HEK293 (cell line): Measurements from ENCODE around the gene HOXD12.
A peak's percentile ranks its signal among the peaks of the same experiment; 100 is the strongest.

Source experiments
- INSM2 ChIP-seq: fragments of 450-650 bp; formaldehyde crosslinking; IDR thresholded peaks from 2 replicates; pipeline ENCODE4 v1.5.1; 2016; ENCODE audit warnings: missing biosample characterization, missing genetic modification characterization
- MYNN ChIP-seq: fragments of 450-650 bp; formaldehyde crosslinking; IDR thresholded peaks from 2 replicates; pipeline ENCODE4 v1.5.1; 2016; ENCODE audit warnings: missing biosample characterization, missing genetic modification characterization, borderline replicate concordance
- REPIN1 ChIP-seq: fragments of 450-650 bp; formaldehyde crosslinking; IDR thresholded peaks from 2 replicates; pipeline ENCODE4 v1.5.1; 2017; ENCODE audit warnings: missing biosample characterization, missing genetic modification characterization, low read depth
- SALL2 ChIP-seq: fragments of 450-650 bp; formaldehyde crosslinking; IDR thresholded peaks from 2 replicates; pipeline ENCODE4 v1.5.0; 2017; ENCODE audit warnings: missing biosample characterization, mild to moderate bottlenecking, missing genetic modification characterization, borderline replicate concordance
- SP3 ChIP-seq: fragments of 450-650 bp; formaldehyde crosslinking; IDR thresholded peaks from 2 replicates; pipeline ENCODE4 v1.5.1; 2016; ENCODE audit warnings: missing biosample characterization, missing genetic modification characterization
- TRIM28 ChIP-seq: IDR thresholded peaks from 2 replicates; pipeline ENCODE4 v1.6.1; 2011; ENCODE audit warnings: low read length, control low read depth, borderline replicate concordance
- TSHZ1 ChIP-seq: fragments of 450-650 bp; formaldehyde crosslinking; IDR thresholded peaks from 2 replicates; pipeline ENCODE4 v1.5.1; 2016; ENCODE audit warnings: missing biosample characterization, missing genetic modification characterization, borderline replicate concordance
- ZBTB11 ChIP-seq: fragments of 450-650 bp; formaldehyde crosslinking; conservative IDR thresholded peaks from 2 replicates; pipeline ENCODE4 v1.5.1; 2016; ENCODE audit warnings: low read depth, missing biosample characterization, missing genetic modification characterization
- ZBTB17 ChIP-seq: fragments of 450-650 bp; formaldehyde crosslinking; IDR thresholded peaks from 2 replicates; pipeline ENCODE4 v1.5.1; 2016; ENCODE audit warnings: missing biosample characterization, missing genetic modification characterization
- ZBTB49 ChIP-seq: fragments of 450-650 bp; formaldehyde crosslinking; IDR thresholded peaks from 2 replicates; pipeline ENCODE4 v1.5.1; 2016; ENCODE audit warnings: missing biosample characterization, missing genetic modification characterization, low read depth
- ZBTB6 ChIP-seq: fragments of 450-650 bp; formaldehyde crosslinking; IDR thresholded peaks from 2 replicates; pipeline ENCODE4 v1.5.1; 2017; ENCODE audit warnings: missing biosample characterization, missing genetic modification characterization
- ZFP69B ChIP-seq: fragments of 450-650 bp; formaldehyde crosslinking; IDR thresholded peaks from 2 replicates; pipeline ENCODE4 v1.5.1; 2016; ENCODE audit warnings: missing biosample characterization, missing genetic modification characterization
- ZNF19 ChIP-seq: fragments of 450-650 bp; formaldehyde crosslinking; IDR thresholded peaks from 2 replicates; pipeline ENCODE4; 2016; ENCODE audit warnings: missing biosample characterization, missing genetic modification characterization, low read depth
- ZNF211 ChIP-seq: fragments of 450-650 bp; formaldehyde crosslinking; IDR thresholded peaks from 2 replicates; pipeline ENCODE4 v1.5.1; 2016; ENCODE audit warnings: low read depth, missing biosample characterization, missing genetic modification characterization
- ZNF23 ChIP-seq: fragments of 450-650 bp; formaldehyde crosslinking; IDR thresholded peaks from 2 replicates; pipeline ENCODE4 v1.5.1; 2016; ENCODE audit warnings: missing biosample characterization, missing genetic modification characterization, borderline replicate concordance
- ZNF398 ChIP-seq: fragments of 450-650 bp; formaldehyde crosslinking; IDR thresholded peaks from 2 replicates; pipeline ENCODE4 v1.5.1; 2017; ENCODE audit warnings: missing biosample characterization, missing genetic modification characterization
- ZNF48 ChIP-seq: fragments of 450-650 bp; formaldehyde crosslinking; IDR thresholded peaks from 2 replicates; pipeline ENCODE4 v1.5.1; 2016; ENCODE audit warnings: missing biosample characterization, missing genetic modification characterization
- ZNF514 ChIP-seq: fragments of 450-650 bp; formaldehyde crosslinking; IDR thresholded peaks from 2 replicates; pipeline ENCODE4 v1.5.1; 2016; ENCODE audit warnings: missing biosample characterization, missing genetic modification characterization
- ZNF558 ChIP-seq: fragments of 450-650 bp; formaldehyde crosslinking; IDR thresholded peaks from 2 replicates; pipeline ENCODE4 v1.5.1; 2016; ENCODE audit warnings: missing biosample characterization, missing genetic modification characterization
- ZNF560 ChIP-seq: fragments of 450-650 bp; formaldehyde crosslinking; IDR thresholded peaks from 2 replicates; pipeline ENCODE4 v1.5.1; 2017; ENCODE audit warnings: missing biosample characterization, missing genetic modification characterization, borderline replicate concordance
- ZNF664 ChIP-seq: fragments of 450-650 bp; formaldehyde crosslinking; IDR thresholded peaks from 2 replicates; pipeline ENCODE4 v1.5.1; 2016; ENCODE audit warnings: missing biosample characterization, missing genetic modification characterization
- ZNF701 ChIP-seq: fragments of 450-650 bp; formaldehyde crosslinking; IDR thresholded peaks from 2 replicates; pipeline ENCODE4 v1.5.1; 2016; ENCODE audit warnings: missing biosample characterization, missing genetic modification characterization
- ZNF707 ChIP-seq: fragments of 450-650 bp; formaldehyde crosslinking; IDR thresholded peaks from 2 replicates; pipeline ENCODE4 v1.5.1; 2016; ENCODE audit warnings: missing biosample characterization, missing genetic modification characterization
- ZNF747 ChIP-seq: fragments of 450-650 bp; formaldehyde crosslinking; IDR thresholded peaks from 2 replicates; pipeline ENCODE4 v1.5.1; 2016; ENCODE audit warnings: missing biosample characterization, missing genetic modification characterization
- ZNF837 ChIP-seq: fragments of 450-650 bp; formaldehyde crosslinking; IDR thresholded peaks from 2 replicates; pipeline ENCODE4 v1.5.1; 2016; ENCODE audit warnings: missing biosample characterization, missing genetic modification characterization
- ZSCAN16 ChIP-seq: fragments of 450-650 bp; formaldehyde crosslinking; IDR thresholded peaks from 2 replicates; pipeline ENCODE4 v1.5.1; 2016; ENCODE audit warnings: missing biosample characterization, missing genetic modification characterization

The HOXD12 gene

GRCh38 chr2:176104316-176105077, 4.9 kb downstream of the HOXD12 start (continued):
- TF ChIP-seq TSHZ1 (tag by site-specific recombination) = peak; percentile 26; the same call in 1 of the 2 replicates
- TF ChIP-seq ZFP69B (tag by site-specific recombination) = no peak
- no peak for TF ChIP-seq ZNF398 (tag by site-specific recombination)
- no peak for TF ChIP-seq ZNF664 (tag by site-specific recombination)
- no peak for TF ChIP-seq SALL2 (tag by site-specific recombination)
- TF ChIP-seq ZBTB17 = no peak; the same call in 1 of the 2 replicates
- TF ChIP-seq INSM2 (tag by site-specific recombination) = no peak
- no peak for TF ChIP-seq REPIN1 (tag by site-specific recombination)
- no peak for TF ChIP-seq ZNF747 (tag by site-specific recombination)
- TF ChIP-seq ZBTB6 = no peak
- TF ChIP-seq TRIM28 = no peak
- no peak for TF ChIP-seq ZNF560
- TF ChIP-seq ZNF837 = no peak
- no peak; the same call in 1 of the 2 replicates for TF ChIP-seq ZSCAN16 (tag by site-specific recombination)
- no peak for TF ChIP-seq ZNF514
- no peak for TF ChIP-seq ZNF701 (tag by site-specific recombination)
- no peak for TF ChIP-seq ZNF19 (tag by site-specific recombination)
- no peak for TF ChIP-seq ZNF707 (tag by site-specific recombination)
- TF ChIP-seq ZNF558 (tag by site-specific recombination) = no peak
- no peak for TF ChIP-seq ZNF23 (tag by site-specific recombination)
- TF ChIP-seq ZBTB11 (tag by site-specific recombination) = no peak; the same call in 1 of the 2 replicates
- no peak for TF ChIP-seq MYNN (tag by site-specific recombination)
- TF ChIP-seq ZNF211 = no peak
- TF ChIP-seq ZBTB49 = no peak
- no peak for TF ChIP-seq SP3 (tag by site-specific recombination)
- no peak for TF ChIP-seq ZNF48 (tag by site-specific recombination)
